HG03175 (cell line): ENCODE data around the gene JADE2.

Experiments used
- ATAC-seq: cut with Tn5 transposase; IDR thresholded peaks from one replicate; pipeline ENCODE4 v1.9.1; 2021; ENCODE audit warnings: mild to moderate bottlenecking, moderate library complexity; ENCODE audit not compliant: unreplicated experiment

The JADE2 gene

DNA sequence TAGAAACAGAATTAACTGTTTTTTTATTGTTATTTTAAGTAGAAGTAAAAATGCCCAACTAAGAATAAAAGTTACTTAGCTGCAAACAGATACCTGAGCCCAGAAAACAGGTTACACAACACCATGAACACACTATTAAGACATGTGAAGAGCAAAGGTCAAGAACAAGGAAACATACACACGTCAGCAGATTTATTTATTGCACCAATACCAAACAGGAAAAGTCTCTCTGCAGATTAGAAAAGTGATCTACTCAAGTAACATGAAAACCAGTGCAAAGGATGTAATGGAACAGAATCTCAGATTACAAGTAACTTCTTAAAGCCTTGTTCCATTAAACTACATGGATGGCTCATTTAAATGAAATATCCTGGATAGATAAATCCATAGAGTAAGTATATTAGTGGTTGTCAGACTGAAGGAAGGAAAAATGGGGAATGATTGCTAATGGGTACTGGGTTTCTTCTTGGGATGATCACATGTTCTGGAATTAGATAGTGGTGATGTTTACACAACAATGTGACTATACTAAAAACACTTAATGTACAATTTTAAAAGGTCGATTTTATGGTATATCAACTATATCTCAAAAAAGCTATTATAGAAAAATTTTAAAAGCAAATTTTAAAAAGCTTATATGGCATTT lies 101.0 kb downstream of the JADE2 start:
- ATAC-seq: no peak
